Endothelial cell of umbilical vein (primary cell): Measurements from ENCODE around the gene ABLIM2. TPM values are rescaled to one million over a fixed set of nuclear protein-coding genes. Genes with fewer than 3 reads are reported as not detected.

Experiments
- BruUV-seq: library from RNA; stranded (reverse); fragments of 400-500 nt; replicated peaks from 2 replicates; lab custom pipeline; 2021; lab: Mats Ljungman, UMichigan
- CTCF ChIA-PET: fragments of 300-600, 350-600 bp; sonication (Branson Sonifier 250); formaldehyde crosslinking; loops from one replicate; lab custom pipeline; 2021; ENCODE audit warnings: antibody characterized with exemption, inconsistent platforms; lab: Charles Lee
- POLR2A ChIA-PET: fragments of 300-600, 350-600 bp; sonication (Branson Sonifier 250); formaldehyde crosslinking; loops from one replicate; lab custom pipeline; 2021; ENCODE audit warnings: antibody characterized with exemption, inconsistent platforms; lab: Charles Lee
- DNase-seq: peaks from one replicate; pipeline ENCODE4 v3.0.0-alpha.2; 2011; ENCODE audit warnings: low read depth, low spot score
- FAIRE-seq: peaks from 2 replicates; lab custom pipeline; 2011; peaks lifted over from hg19 to GRCh38; lab: Jason Lieb, UNC
- H2AFZ ChIP-seq: 2 replicates; pipeline ENCODE4 v1.6.0; 2012; ENCODE audit warnings: low read depth, low read length, control low read depth, inconsistent platforms
- H3K27ac ChIP-seq: 2 replicates; pipeline ENCODE4 v1.5.1; 2011; ENCODE audit warnings: low read depth, mild to moderate bottlenecking, control low read depth, low read length, moderate library complexity; ENCODE audit not compliant: insufficient read depth
- H3K27me3 ChIP-seq, 2 experiments: 2 replicates each; pipeline versions ENCODE4 v1.6.0 to v1.6.1; 2011; ENCODE audit warnings: low read length in 2 of 2, mixed read lengths in 1 of 2; ENCODE audit not compliant: control insufficient read depth in 2 of 2, insufficient read depth in 2 of 2
- H3K36me3 ChIP-seq, 2 experiments: 2 replicates in 1 of 2; 3 replicates in 1 of 2; pipeline ENCODE4 v1.5.1; 2011; ENCODE audit warnings: low read length in 2 of 2, mild to moderate bottlenecking in 1 of 2, moderate library complexity in 1 of 2; ENCODE audit not compliant: control insufficient read depth in 2 of 2, insufficient read depth in 2 of 2; ENCODE audit errors: extremely low read depth in 1 of 2
- H3K4me1 ChIP-seq: 3 replicates; pipeline ENCODE4 v1.5.1; 2011; ENCODE audit warnings: mild to moderate bottlenecking, low read length; ENCODE audit not compliant: control insufficient read depth, insufficient read depth; ENCODE audit errors: extremely low read depth
- H3K4me2 ChIP-seq: 2 replicates; pipeline ENCODE4 v1.6.1; 2011; ENCODE audit warnings: low read length, control low read depth, mixed read lengths; ENCODE audit not compliant: insufficient read depth
- H3K4me3 ChIP-seq, 3 experiments: fragments of 200-600 bp in 1 of 3; sonication (generic), shearing (Covaris generic) in 1 of 3; replicated peaks in 1 of 3; 2 replicates each; pipeline ENCODE4 v1.5.1; 2011 to 2016; ENCODE audit warnings: control low read depth in 3 of 3, low read length in 3 of 3, mild to moderate bottlenecking in 2 of 3, inconsistent platforms in 1 of 3, low read depth in 1 of 3, moderate library complexity in 1 of 3; ENCODE audit not compliant: insufficient read depth in 1 of 3
- H3K79me2 ChIP-seq: 2 replicates; pipeline ENCODE4 v1.6.0; 2012; ENCODE audit warnings: low read length, inconsistent platforms; ENCODE audit not compliant: control insufficient read depth, insufficient read depth
- H3K9ac ChIP-seq: replicated peaks from 2 replicates; pipeline ENCODE3; 2011; ENCODE audit warnings: low read length, control low read depth; ENCODE audit not compliant: insufficient read depth; ENCODE audit errors: extremely low read depth
- H3K9me1 ChIP-seq: replicated peaks from 3 replicates; pipeline ENCODE4 v1.6.0; 2011; ENCODE audit warnings: mild to moderate bottlenecking, low read length; ENCODE audit not compliant: control insufficient read depth, insufficient read depth; ENCODE audit errors: extremely low read depth
- H3K9me3 ChIP-seq: replicated peaks from 2 replicates; pipeline ENCODE4 v1.5.1; 2012; ENCODE audit warnings: low read length, inconsistent platforms; ENCODE audit not compliant: control insufficient read depth, insufficient read depth
- H4K20me1 ChIP-seq: replicated peaks from 2 replicates; pipeline ENCODE3; 2011; ENCODE audit warnings: mild to moderate bottlenecking, low read length; ENCODE audit not compliant: control insufficient read depth, insufficient read depth; ENCODE audit errors: extremely low read depth
- CTCF ChIP-seq, 2 donors: IDR thresholded peaks; 1 replicate in 1 of 2; 2 replicates in 1 of 2; pipeline ENCODE4 v1.5.1; 2011; ENCODE audit warnings: low read length in 2 of 2, mild to moderate bottlenecking in 2 of 2, moderate library complexity in 2 of 2, control low read depth in 1 of 2, inconsistent platforms in 1 of 2, low read depth in 1 of 2; ENCODE audit not compliant: insufficient read depth in 1 of 2; ENCODE audit errors: extremely low read depth in 1 of 2
- EZH2 ChIP-seq: IDR thresholded peaks from 2 replicates; pipeline ENCODE4 v1.6.1; 2012; ENCODE audit warnings: borderline replicate concordance, low read depth, mild to moderate bottlenecking, moderate library complexity, low read length, inconsistent platforms; ENCODE audit not compliant: severe bottlenecking
- FOS ChIP-seq: IDR thresholded peaks from 2 replicates; pipeline ENCODE4 v1.6.1; 2011; ENCODE audit warnings: mild to moderate bottlenecking, low read length, moderate library complexity, borderline replicate concordance; ENCODE audit not compliant: insufficient read depth
- GATA2 ChIP-seq: IDR thresholded peaks from 2 replicates; pipeline ENCODE4 v1.7.0; 2011; ENCODE audit warnings: low read depth, mild to moderate bottlenecking, moderate library complexity, mixed read lengths, low read length; ENCODE audit not compliant: insufficient read length, insufficient read depth
- JUN ChIP-seq: IDR thresholded peaks from 2 replicates; pipeline ENCODE4 v1.6.1; 2011; ENCODE audit warnings: borderline replicate concordance, low read depth; ENCODE audit not compliant: insufficient read length, insufficient read depth
- MAX ChIP-seq: IDR thresholded peaks from 2 replicates; pipeline ENCODE4 v1.6.1; 2011; ENCODE audit not compliant: insufficient read depth, insufficient read length
- MYC ChIP-seq: IDR thresholded peaks from one replicate; pipeline ENCODE4 v1.6.1; 2011; ENCODE audit warnings: mild to moderate bottlenecking, low read depth, low read length
- POLR2A ChIP-seq: IDR thresholded peaks from 2 replicates; pipeline ENCODE4 v1.6.1; 2012; ENCODE audit warnings: low read depth, mild to moderate bottlenecking, control low read depth, low read length
- POLR2AphosphoS5 ChIP-seq: IDR thresholded peaks from 2 replicates; pipeline ENCODE4 v1.6.1; 2012; ENCODE audit warnings: low read depth, mild to moderate bottlenecking, control low read depth, low read length, moderate library complexity; ENCODE audit not compliant: insufficient read depth
- dilution Hi-C: fragments of 300-500 bp; cut with MboI; formaldehyde crosslinking; loops from one replicate; pipeline ENCODE4 v1.15.0; 2019; ENCODE audit warnings: low sequenced_read_pairs; ENCODE audit not compliant: extremely low pct_ligation_motif_present
- intact Hi-C: fragments of 100-400 bp; cut with micrococcal nuclease; formaldehyde crosslinking; loops from one replicate; pipeline ENCODE4 v1.10.0; 2022
- polyA plus RNA-seq, 4 experiments: library from polyadenylated mRNA; depleted of rRNA in 3 of 4; stranded (reverse) in 3 of 4; unstranded in 1 of 4; fragments of >200 nt; gene quantifications; 2 replicates each; pipeline versions ENCODE4 v1.2.1 to v1.2.3, GENCODE V29; 2011 to 2012; ENCODE audit warnings: missing spikeins in 1 of 4
- total RNA-seq: library from RNA; stranded (reverse); gene quantifications from 2 replicates; pipeline ENCODE4 v1.2.3, GENCODE V29; 2021

Gene ABLIM2
- total and polyA plus RNA-seq, 2 donors (not counting 3 experiments of a cell fraction or from before 2014, with no cell fraction given) = 0.28 to 0.66 TPM

GRCh38 chr4:8098506-8098905 lies 60.1 kb downstream of the ABLIM2 start:
- dilution Hi-C loops = no loop called here
- H3K27ac ChIP-seq = no peak overlapping the region
- H3K9me3 ChIP-seq = peaks cover 3% of the 10 kb centered on the region
- no peaks in the 10 kb centered on the region for H3K27me3 ChIP-seq
- POLR2A ChIA-PET = no interaction called here
- no TSS peak for BruUV-seq
- H3K4me3 ChIP-seq = no peak overlapping the region
- FAIRE-seq (no peak), DNase-seq (no peak)
- no peak for TF ChIP-seq MYC
- no peak overlapping the region for H3K4me2 ChIP-seq
- H4K20me1 ChIP-seq = no peaks in the 10 kb centered on the region
- intact Hi-C loops = loop anchor here (10.0 kb wide), 1 partner anchor 64 kb away; no protein-coding TSS in a partner anchor
- no peak overlapping the region for H2AFZ ChIP-seq
- CTCF ChIA-PET = no interaction called here
- H3K9ac ChIP-seq = no peak overlapping the region
- no peaks in the 10 kb centered on the region for H3K79me2 ChIP-seq
- no peaks in the 10 kb centered on the region for H3K36me3 ChIP-seq
- H3K9me1 ChIP-seq = no peaks in the 10 kb centered on the region
- no peaks in the 10 kb centered on the region for H3K4me1 ChIP-seq

GRCh38 chr4:8097721-8098345 lies 60.8 kb downstream of the ABLIM2 start:
- no peak overlapping the region for H3K9ac ChIP-seq
- dilution Hi-C loops (no loop called here), intact Hi-C loops (loop anchor here (10.0 kb wide), 1 partner anchor 63 kb away; no protein-coding TSS in a partner anchor)
- CTCF ChIA-PET = no interaction called here
- no peaks in the 10 kb centered on the region for H3K4me1 ChIP-seq
- TF ChIP-seq POLR2AphosphoS5 = no peak
- TF ChIP-seq EZH2 = no peak
- TF ChIP-seq CTCF (IDR thresholded peaks at IDR 0.05; ENCODE audit: extremely low read depth in 1 of 2, insufficient read depth in 1 of 2, low read depth in 1 of 2, low read length in 2 of 2) = no peak
- no peak for TF ChIP-seq JUN
- no peak for TF ChIP-seq MAX
- TF ChIP-seq POLR2A = no peak
- TF ChIP-seq FOS = no peak
- no peak for TF ChIP-seq GATA2
- no peak for TF ChIP-seq MYC
- H2AFZ ChIP-seq = no peak overlapping the region
- no peak overlapping the region for H3K4me2 ChIP-seq
- H4K20me1 ChIP-seq = no peaks in the 10 kb centered on the region
- H3K27ac ChIP-seq = no peak overlapping the region
- H3K9me3 ChIP-seq = peaks cover 3% of the 10 kb centered on the region
- H3K27me3 ChIP-seq = no peaks in the 10 kb centered on the region
- H3K79me2 ChIP-seq = no peaks in the 10 kb centered on the region
- no peaks in the 10 kb centered on the region for H3K36me3 ChIP-seq
- DNase-seq (no peak), FAIRE-seq (no peak)
- no TSS peak for BruUV-seq
- POLR2A ChIA-PET = no interaction called here
- H3K9me1 ChIP-seq = no peaks in the 10 kb centered on the region
- no peak overlapping the region for H3K4me3 ChIP-seq
